GM21619 (cell line): ENCODE results near the gene EPG5.
"Not testable (repeated sequence)": the region's sequence is repeated elsewhere in the genome, so short reads cannot be mapped to it uniquely, and the experiment has no call there.

Source experiments
- ATAC-seq: cut with Tn5 transposase; IDR thresholded peaks from one replicate; pipeline ENCODE4 v1.9.1; 2021; ENCODE audit not compliant: unreplicated experiment

EPG5 gene

DNA sequence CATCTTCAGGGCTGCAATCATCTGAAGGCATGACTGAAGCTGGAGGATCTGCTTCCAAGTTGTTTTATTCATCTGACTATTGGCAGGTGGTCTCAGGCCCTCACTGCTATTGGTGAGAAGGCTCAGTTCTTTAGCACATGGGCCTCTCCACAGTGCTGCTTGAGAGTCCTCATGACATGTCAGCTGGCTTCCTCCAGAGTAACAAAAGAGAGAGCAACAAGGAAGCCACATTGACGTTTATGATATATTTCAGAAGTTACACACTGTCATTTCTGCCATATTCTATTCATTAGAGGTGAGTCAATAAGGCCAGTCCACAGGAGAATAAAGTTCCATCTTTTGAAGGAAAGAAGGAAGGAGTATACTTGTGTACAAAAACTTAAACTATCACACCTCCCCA is 149.6 kb downstream of the EPG5 start:
- no peak for ATAC-seq

- ATAC-seq: not testable (repeated sequence)
Measured at GRCh38 chr18:45814733-45815132, 152.4 kb downstream of the EPG5 start.

GRCh38 chr18:45807144-45807543 is 160.0 kb downstream of the EPG5 start:
- not testable (repeated sequence) for ATAC-seq

GRCh38 chr18:45806226-45806625 is 160.9 kb downstream of the EPG5 start:
- no peak for ATAC-seq

DNA sequence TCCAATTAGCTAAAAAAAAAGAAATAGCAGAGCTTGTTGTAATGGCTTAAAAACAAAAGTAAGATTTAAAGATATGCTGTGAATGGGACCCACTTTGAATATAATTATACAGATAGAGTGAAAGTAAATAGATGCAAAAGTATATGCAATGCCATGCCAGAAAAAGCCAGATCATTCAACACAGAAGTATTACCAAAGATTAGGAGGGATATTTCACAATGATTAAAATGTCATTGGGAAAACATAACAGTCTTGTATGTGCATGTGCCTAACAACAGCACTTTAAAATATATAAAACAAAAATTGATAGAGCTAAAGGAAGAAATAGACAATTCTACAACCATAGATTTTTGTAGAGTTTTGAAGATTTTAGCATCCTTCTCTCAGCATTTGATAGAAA is 161.6 kb downstream of the EPG5 start:
- no peak for ATAC-seq

DNA sequence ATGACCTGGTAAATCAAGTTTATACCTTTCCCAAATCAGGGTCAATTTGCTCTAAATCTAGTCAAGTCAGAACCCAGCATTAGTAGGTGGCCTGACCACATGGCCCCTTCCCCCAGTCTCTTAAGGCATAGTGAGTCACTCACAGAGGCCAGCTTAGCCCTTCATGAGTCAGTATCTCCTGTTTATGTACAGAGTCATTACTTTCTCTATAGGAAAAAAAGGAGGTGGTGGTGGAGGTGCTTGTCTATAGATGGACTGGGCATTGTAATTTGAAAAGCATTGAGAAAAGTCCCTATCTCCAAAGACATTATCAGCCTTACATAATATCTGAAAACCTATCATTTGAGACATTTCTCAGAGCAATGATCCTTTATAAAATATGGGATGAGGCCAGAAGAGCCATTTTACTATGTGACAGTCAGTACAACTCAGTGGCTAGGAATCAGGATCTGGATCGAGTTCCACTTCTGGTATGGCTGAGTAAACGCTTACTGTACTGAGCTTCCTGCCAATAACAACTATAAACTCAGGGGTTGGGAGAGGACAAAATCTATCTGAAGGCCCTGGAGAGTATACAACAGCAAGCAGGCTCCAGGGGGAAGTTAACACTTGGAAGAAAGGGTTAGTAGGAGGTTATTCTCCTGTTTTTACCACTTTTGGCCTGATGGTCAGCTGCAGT is 164.2 kb downstream of the EPG5 start:
- no peak for ATAC-seq

DNA sequence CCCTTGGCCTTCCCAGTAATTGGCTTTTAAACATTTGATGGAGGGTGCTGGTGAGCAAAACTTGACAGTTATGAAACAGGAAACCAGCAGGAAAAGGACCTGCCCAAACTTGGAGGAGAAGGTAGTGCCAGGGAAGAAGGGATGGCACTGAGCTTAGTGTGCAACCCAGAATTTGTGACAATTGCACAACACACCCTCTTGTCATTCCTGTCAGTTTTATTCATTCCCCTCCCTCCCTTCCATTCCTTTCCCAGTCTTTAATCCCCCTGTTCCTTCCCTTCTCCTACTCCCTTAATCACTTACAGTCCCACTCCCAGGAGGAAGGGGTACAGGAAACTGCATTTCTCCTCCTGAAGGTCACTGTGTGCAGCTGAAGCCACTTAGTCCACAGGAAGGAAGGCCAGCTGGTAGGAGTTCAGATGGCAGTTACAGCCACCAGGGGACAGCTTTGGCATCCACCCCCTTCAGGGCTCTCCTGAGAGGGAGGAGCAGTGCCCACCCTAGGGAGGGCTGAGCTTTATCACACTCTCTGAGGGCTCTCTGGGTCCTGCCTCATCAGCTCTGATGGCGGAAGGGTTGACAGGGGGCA is 165.6 kb downstream of the EPG5 start:
- ATAC-seq: no peak
